Stimulated activated CD4-positive, alpha-beta T cell treated with anti-CD3 and anti-CD28 coated beads, Interleukin-12 subunit alpha, Interleukin-12 subunit beta, amount 100 ng/mL, for 24 hours (primary cell): Measurements from ENCODE around the gene DENND2A.
"Not testable (repeated sequence)": the region's sequence is repeated elsewhere in the genome, so short reads cannot be mapped to it uniquely, and the experiment has no call there.

Experiments used
- DNase-seq, 2 experiments: peaks; one replicate each; pipeline ENCODE4 v3.0.0-alpha.2; 2020; ENCODE audit warnings: low read depth in 2 of 2

Gene DENND2A

GRCh38 chr7:140506788-140507464 is 133.7 kb downstream of the DENND2A start:
- no peak for DNase-seq

- DNase-seq = no peak
These were observed 138.6 kb downstream of the DENND2A start for GRCh38 chr7:140501966-140502365.

- not testable (repeated sequence) for DNase-seq
These were observed 142.8 kb downstream of the DENND2A start for GRCh38 chr7:140497807-140498206.

- no peak for DNase-seq
These were observed 143.3 kb downstream of the DENND2A start for GRCh38 chr7:140497241-140497769.

- DNase-seq = no peak
These were observed 145.0 kb downstream of the DENND2A start for GRCh38 chr7:140495514-140496097.

- no peak for DNase-seq
These were observed 145.7 kb downstream of the DENND2A start for GRCh38 chr7:140494867-140495266.

GRCh38 chr7:140489026-140489359 is 151.6 kb downstream of the DENND2A start:
- DNase-seq = no peak

- no peak for DNase-seq
These were observed 154.9 kb downstream of the DENND2A start for GRCh38 chr7:140485500-140486265.

- no peak for DNase-seq
These were observed 155.6 kb downstream of the DENND2A start for GRCh38 chr7:140484951-140485499.

- DNase-seq = no peak
These were observed 156.1 kb downstream of the DENND2A start for GRCh38 chr7:140484479-140484878.

GRCh38 chr7:140479739-140480084 is 160.9 kb downstream of the DENND2A start:
- DNase-seq = no peak

- DNase-seq = peak; percentile 79 to 92
These were observed 161.4 kb downstream of the DENND2A start, which contains the start of gene MKRN1 for GRCh38 chr7:140479062-140479738. Gene MKRN1, minus strand, starts transcription at chr7:140479505. Its CDS starts 161 bp downstream, at chr7:140479344.

GRCh38 chr7:140478246-140479061 is 162.2 kb downstream of the DENND2A start:
- peak; percentile 14 to 15 for DNase-seq

GRCh38 chr7:140476698-140477261 is 163.8 kb downstream of the DENND2A start:
- DNase-seq = no peak

- peak in 1 of 2 experiments; percentile 16 for DNase-seq
These were observed 164.8 kb downstream of the DENND2A start for GRCh38 chr7:140475747-140476333.
